Mesendoderm (in vitro differentiated cells): Measurements from ENCODE around the gene EVA1B.

Experiments
- DNase-seq: peaks from one replicate; pipeline ENCODE4 v3.0.0; 2013
- H2AK5ac ChIP-seq: 2 replicates; pipeline ENCODE4 v1.6.1; 2013; ENCODE audit warnings: low read length, inconsistent platforms
- H2BK120ac ChIP-seq: 2 replicates; pipeline ENCODE4 v1.6.1; 2013; ENCODE audit warnings: low read depth, mild to moderate bottlenecking, low read length, moderate library complexity, mixed read lengths
- H2BK15ac ChIP-seq: replicated peaks from 2 replicates; pipeline ENCODE4 v1.6.1; 2013; ENCODE audit warnings: low read depth, mild to moderate bottlenecking, moderate library complexity
- H2BK5ac ChIP-seq: 2 replicates; pipeline ENCODE4 v1.6.1; 2013; ENCODE audit warnings: low read length, inconsistent platforms
- H3K18ac ChIP-seq: 2 replicates; pipeline ENCODE4 v1.6.1; 2013; ENCODE audit warnings: mild to moderate bottlenecking, low read length, mixed read lengths
- H3K23ac ChIP-seq: one replicate; pipeline ENCODE4 v1.6.1; 2013; ENCODE audit warnings: low read length
- H3K27ac ChIP-seq: 2 replicates; pipeline ENCODE4 v1.5.1; 2013; ENCODE audit warnings: low read depth, mild to moderate bottlenecking, inconsistent platforms, low read length, moderate library complexity
- H3K27me3 ChIP-seq: 2 replicates; pipeline ENCODE4 v1.6.1; 2013; ENCODE audit warnings: low read length, control low read depth, mild to moderate bottlenecking, inconsistent platforms; ENCODE audit not compliant: insufficient read depth, poor library complexity
- H3K36me3 ChIP-seq: 2 replicates; pipeline ENCODE4 v1.6.1; 2013; ENCODE audit warnings: low read length, inconsistent platforms; ENCODE audit not compliant: control insufficient read depth, insufficient read depth
- H3K4ac ChIP-seq: one replicate; pipeline ENCODE4 v1.6.1; 2013; ENCODE audit warnings: low read depth, mild to moderate bottlenecking, low read length, moderate library complexity
- H3K4me1 ChIP-seq: 2 replicates; pipeline ENCODE4 v1.6.1; 2013; ENCODE audit warnings: low read depth, low read length, inconsistent platforms; ENCODE audit not compliant: control insufficient read depth
- H3K4me2 ChIP-seq: 2 replicates; pipeline ENCODE4 v1.6.1; 2013; ENCODE audit warnings: low read length
- H3K4me3 ChIP-seq: 2 replicates; pipeline ENCODE4 v1.5.1; 2013; ENCODE audit warnings: mild to moderate bottlenecking, low read length
- H3K56ac ChIP-seq: one replicate; pipeline ENCODE4 v1.6.1; 2013; ENCODE audit warnings: low read length
- H3K79me1 ChIP-seq: 2 replicates; pipeline ENCODE4 v1.6.1; 2013; ENCODE audit warnings: low read length, inconsistent platforms
- H3K79me2 ChIP-seq: 2 replicates; pipeline ENCODE4 v1.6.1; 2013; ENCODE audit warnings: mild to moderate bottlenecking, low read length; ENCODE audit not compliant: control insufficient read depth, insufficient read depth
- H3K9ac ChIP-seq: 2 replicates; pipeline ENCODE4 v1.6.1; 2013; ENCODE audit warnings: low read length, inconsistent platforms
- H4K5ac ChIP-seq: one replicate; pipeline ENCODE4 v1.6.1; 2013; ENCODE audit warnings: low read length
- H4K8ac ChIP-seq: one replicate; pipeline ENCODE4 v1.6.1; 2013; ENCODE audit warnings: low read depth, mild to moderate bottlenecking, control low read depth, low read length, moderate library complexity
- WGBS: extraction: QIAGEN DNeasy Blood & Tissue Kit; methylation state at CpG from one replicate; pipeline ENCODE4 v1.1.7; 2013; ENCODE audit warnings: low lambda C conversion rate, missing lambda C conversion rate; ENCODE audit not compliant: insufficient coverage; ENCODE audit errors: extremely low coverage; 5-methylcytosine and 5-hydroxymethylcytosine counted together

The EVA1B gene

GRCh38 chr1:36326499-36326898 is 3.1 kb upstream of the EVA1B start:
- no peak overlapping the region for H3K4me2 ChIP-seq
- no peak overlapping the region for H3K4ac ChIP-seq
- no peak overlapping the region for H3K9ac ChIP-seq
- DNase-seq, result no peak
- peaks cover 3% of the 10 kb centered on the region for H3K4me1 ChIP-seq
- no peaks in the 10 kb centered on the region for H3K79me2 ChIP-seq
- no peaks in the 10 kb centered on the region for H3K79me1 ChIP-seq
- H2BK15ac ChIP-seq, result no peak overlapping the region
- H4K8ac ChIP-seq, result no peak overlapping the region
- no peak overlapping the region for H3K18ac ChIP-seq
- no peak overlapping the region for H3K4me3 ChIP-seq
- no peak overlapping the region for H3K56ac ChIP-seq
- no peak overlapping the region for H4K5ac ChIP-seq
- no peak overlapping the region for H2AK5ac ChIP-seq
- no CpG with 5 or more reads among the region's 6 CpGs for WGBS
- no peak overlapping the region for H3K27ac ChIP-seq
- no peaks in the 10 kb centered on the region for H3K27me3 ChIP-seq
- no peak overlapping the region for H2BK120ac ChIP-seq
- no peaks in the 10 kb centered on the region for H3K36me3 ChIP-seq
- no peak overlapping the region for H3K23ac ChIP-seq
- no peak overlapping the region for H2BK5ac ChIP-seq

- Histone ChIP-seq H3K4me1 (peaks cover 7% of the 10 kb centered on the region), H2AK5ac (no peak overlapping the region), H2BK120ac (no peak overlapping the region), H4K5ac (no peak overlapping the region), H3K4ac (no peak overlapping the region), H3K79me1 (no peaks in the 10 kb centered on the region), H3K27me3 (no peaks in the 10 kb centered on the region), H3K4me3 (no peak overlapping the region), H3K18ac (peak overlapping the region; percentile 46), H3K56ac (peak overlapping the region; percentile 75), H3K23ac (no peak overlapping the region), H3K36me3 (no peaks in the 10 kb centered on the region), H3K4me2 (no peak overlapping the region), H3K9ac (peak overlapping the region; percentile 60), H3K79me2 (no peaks in the 10 kb centered on the region), H3K27ac (no peak overlapping the region), H4K8ac (no peak overlapping the region), H2BK5ac (no peak overlapping the region), H2BK15ac (no peak overlapping the region)
- WGBS, result no CpG with 5 or more reads among the region's 9 CpGs
- DNase-seq, result no peak
These were observed 883 bp upstream of the EVA1B start for GRCh38 chr1:36324353-36324703.

GRCh38 chr1:36322786-36323635 is 434 bp downstream of the EVA1B start:
- Histone ChIP-seq H3K23ac (peak overlapping the region; percentile 11), H3K79me2 (no peaks in the 10 kb centered on the region), H4K8ac (peak overlapping the region; percentile 17), H4K5ac (no peak overlapping the region), H2BK15ac (no peak overlapping the region), H3K4me3 (peak overlapping the region; percentile 39), H3K4me2 (peak overlapping the region; percentile 33), H3K27me3 (no peaks in the 10 kb centered on the region), H3K36me3 (no peaks in the 10 kb centered on the region), H3K4ac (peak overlapping the region; percentile 67), H3K56ac (peak overlapping the region; percentile 82), H3K27ac (peak overlapping the region; percentile 28), H2BK5ac (no peak overlapping the region), H2BK120ac (no peak overlapping the region), H3K79me1 (no peaks in the 10 kb centered on the region), H3K4me1 (peaks cover 7% of the 10 kb centered on the region), H3K18ac (peak overlapping the region; percentile 94), H3K9ac (peak overlapping the region; percentile 84), H2AK5ac (no peak overlapping the region)
- no CpG with 5 or more reads among the region's 83 CpGs for WGBS
- peak; percentile 69 for DNase-seq

- no peak overlapping the region for H4K5ac ChIP-seq
- no peak overlapping the region for H3K23ac ChIP-seq
- DNase-seq, result peak; percentile 51
- H2BK15ac ChIP-seq, result no peak overlapping the region
- peak overlapping the region; percentile 53 for H3K4me2 ChIP-seq
- WGBS, result no CpG with 5 or more reads among the region's 67 CpGs
- no peak overlapping the region for H4K8ac ChIP-seq
- H3K4me3 ChIP-seq, result peak overlapping the region; percentile 17
- H3K56ac ChIP-seq, result peak overlapping the region; percentile 82
- H3K9ac ChIP-seq, result peak overlapping the region; percentile 84
- H3K27ac ChIP-seq, result peak overlapping the region; percentile 28
- H2BK5ac ChIP-seq, result no peak overlapping the region
- H3K79me2 ChIP-seq, result no peaks in the 10 kb centered on the region
- no peaks in the 10 kb centered on the region for H3K36me3 ChIP-seq
- peak overlapping the region; percentile 62 for H2AK5ac ChIP-seq
- H3K18ac ChIP-seq, result peak overlapping the region; percentile 94
- no peak overlapping the region for H2BK120ac ChIP-seq
- H3K27me3 ChIP-seq, result no peaks in the 10 kb centered on the region
- H3K4ac ChIP-seq, result peak overlapping the region; percentile 67
- peaks cover 7% of the 10 kb centered on the region for H3K4me1 ChIP-seq
- no peaks in the 10 kb centered on the region for H3K79me1 ChIP-seq
These were observed 1.2 kb downstream of the EVA1B start for GRCh38 chr1:36322041-36322785.

- no peak overlapping the region for H2BK5ac ChIP-seq
- H3K36me3 ChIP-seq, result no peaks in the 10 kb centered on the region
- H3K4ac ChIP-seq, result no peak overlapping the region
- H3K79me1 ChIP-seq, result no peaks in the 10 kb centered on the region
- peak; percentile 96 for DNase-seq
- H3K9ac ChIP-seq, result peak overlapping the region; percentile 84
- H3K79me2 ChIP-seq, result no peaks in the 10 kb centered on the region
- H3K56ac ChIP-seq, result peak overlapping the region; percentile 94
- no peaks in the 10 kb centered on the region for H3K27me3 ChIP-seq
- H2BK120ac ChIP-seq, result no peak overlapping the region
- H2AK5ac ChIP-seq, result peak overlapping the region; percentile 62
- WGBS, result no CpG with 5 or more reads among the region's 59 CpGs
- H3K27ac ChIP-seq, result peak overlapping the region; percentile 32
- H3K4me2 ChIP-seq, result peak overlapping the region; percentile 66
- H3K4me3 ChIP-seq, result peak overlapping the region; percentile 27
- peak overlapping the region; percentile 12 for H3K18ac ChIP-seq
- no peak overlapping the region for H4K5ac ChIP-seq
- H2BK15ac ChIP-seq, result no peak overlapping the region
- no peak overlapping the region for H3K23ac ChIP-seq
- H4K8ac ChIP-seq, result no peak overlapping the region
- peaks cover 7% of the 10 kb centered on the region for H3K4me1 ChIP-seq
These were observed 2.1 kb downstream of the EVA1B start for GRCh38 chr1:36321119-36321951.
